Measurements from ENCODE around the gene C18orf54.
"Not testable (repeated sequence)": the region's sequence is repeated elsewhere in the genome, so short reads cannot be mapped to it uniquely, and the experiment has no call there.

Gene C18orf54

GRCh38 chr18:54386800-54387495 lies 29.2 kb downstream of the C18orf54 start:
- not testable (repeated sequence) for DNase-seq (ENCODE audit: low read depth in 2 of 2)

- DNase-seq (ENCODE audit: low read depth in 2 of 2): no peak
Observed at GRCh38 chr18:54387631-54388030, 29.9 kb downstream of the C18orf54 start.

- peak; percentile 61 to 66 for DNase-seq (ENCODE audit: low read depth in 2 of 2)
Observed at GRCh38 chr18:54388203-54389142, 30.8 kb downstream of the C18orf54 start.

GRCh38 chr18:54389143-54389505 lies 31.4 kb downstream of the C18orf54 start:
- no peak for DNase-seq (ENCODE audit: low read depth in 2 of 2)

- DNase-seq (ENCODE audit: low read depth in 2 of 2): no peak
Observed at GRCh38 chr18:54390838-54391237, 33.1 kb downstream of the C18orf54 start.

- DNase-seq (ENCODE audit: low read depth in 2 of 2): peak; percentile 13 to 33
Observed at GRCh38 chr18:54392543-54393023, 34.9 kb downstream of the C18orf54 start.

- no peak for DNase-seq (ENCODE audit: low read depth in 2 of 2)
Observed at GRCh38 chr18:54393648-54394294, 36.1 kb downstream of the C18orf54 start.

GRCh38 chr18:54396760-54397159 lies 39.1 kb downstream of the C18orf54 start:
- DNase-seq (ENCODE audit: low read depth in 2 of 2): no peak

GRCh38 chr18:54405290-54405689 lies 47.6 kb downstream of the C18orf54 start:
- no peak for DNase-seq (ENCODE audit: low read depth in 2 of 2)

- DNase-seq (ENCODE audit: low read depth in 2 of 2): no peak
Observed at GRCh38 chr18:54411781-54412180, 54.1 kb downstream of the C18orf54 start.

GRCh38 chr18:54415086-54415485 lies 57.4 kb downstream of the C18orf54 start:
- DNase-seq (ENCODE audit: low read depth in 2 of 2): no peak

GRCh38 chr18:54416436-54416835 lies 58.7 kb downstream of the C18orf54 start:
- peak; percentile 44 to 47 for DNase-seq (ENCODE audit: low read depth in 2 of 2)

- DNase-seq (ENCODE audit: low read depth in 2 of 2): no peak
Observed at GRCh38 chr18:54423831-54424230, 66.1 kb downstream of the C18orf54 start.

- no peak for DNase-seq (ENCODE audit: low read depth in 2 of 2)
Observed at GRCh38 chr18:54426085-54426665, 68.5 kb downstream of the C18orf54 start.
